Astrocyte (in vitro differentiated cells and primary cell): ENCODE measurements around the gene FMO5. TPM values are rescaled to one million over a fixed set of nuclear protein-coding genes. Genes with fewer than 3 reads are reported as not detected.
"Not testable (repeated sequence)": the region's sequence is repeated elsewhere in the genome, so short reads cannot be mapped to it uniquely, and the experiment has no call there.

Experiments
- DNase-seq: peaks from one replicate; pipeline ENCODE4 v3.0.0-alpha.2; 2010; ENCODE audit warnings: low read depth
- FAIRE-seq: peaks from 2 replicates; lab custom pipeline; 2011; peaks lifted over from hg19 to GRCh38; lab: Jason Lieb, UNC
- H2AFZ ChIP-seq: 2 replicates; pipeline ENCODE4 v1.6.0; 2012; ENCODE audit warnings: low read depth, low read length, inconsistent platforms
- H3K27ac ChIP-seq: 2 replicates; pipeline ENCODE4 v1.5.1; 2011; ENCODE audit warnings: low read depth, low read length, inconsistent platforms
- H3K27me3 ChIP-seq: 2 replicates; pipeline ENCODE4 v1.6.0; 2011; ENCODE audit warnings: low read length, inconsistent platforms; ENCODE audit not compliant: insufficient read depth
- H3K36me3 ChIP-seq: 2 replicates; pipeline ENCODE4 v1.5.1; 2011; ENCODE audit warnings: low read length, inconsistent platforms; ENCODE audit not compliant: insufficient read depth
- H3K4me1 ChIP-seq: 2 replicates; pipeline ENCODE4 v1.5.1; 2011; ENCODE audit warnings: low read length, inconsistent platforms; ENCODE audit not compliant: insufficient read depth
- H3K4me2 ChIP-seq: 2 replicates; pipeline ENCODE4 v1.6.0; 2012; ENCODE audit warnings: low read length, inconsistent platforms
- H3K4me3 ChIP-seq: 2 replicates; pipeline ENCODE4 v1.5.1; 2011; ENCODE audit warnings: low read depth, mild to moderate bottlenecking, low read length, inconsistent platforms; ENCODE audit not compliant: insufficient read depth
- H3K79me2 ChIP-seq: 2 replicates; pipeline ENCODE4 v1.6.0; 2012; ENCODE audit warnings: mild to moderate bottlenecking, low read length, inconsistent platforms; ENCODE audit not compliant: insufficient read depth
- H3K9ac ChIP-seq: 2 replicates; pipeline ENCODE4 v1.6.0; 2012; ENCODE audit warnings: mild to moderate bottlenecking, low read length, inconsistent platforms
- H3K9me3 ChIP-seq: 2 replicates; pipeline ENCODE4 v1.5.1; 2012; ENCODE audit warnings: low read depth, mild to moderate bottlenecking, low read length, inconsistent platforms; ENCODE audit not compliant: insufficient read depth
- H4K20me1 ChIP-seq: 2 replicates; pipeline ENCODE4 v1.6.0; 2012; ENCODE audit warnings: low read length, inconsistent platforms; ENCODE audit not compliant: insufficient read depth
- H3K27ac Mint-ChIP-seq: one replicate; pipeline ENCODE4 v1.8.0; 2021; ENCODE audit warnings: mild to moderate bottlenecking, mixed read lengths; ENCODE audit not compliant: unreplicated experiment
- H3K27me3 Mint-ChIP-seq: one replicate; pipeline ENCODE4 v1.8.0; 2021; ENCODE audit warnings: low read depth, mixed read lengths; ENCODE audit not compliant: unreplicated experiment
- H3K36me3 Mint-ChIP-seq: one replicate; pipeline ENCODE4 v1.8.0; 2021; ENCODE audit warnings: low read depth, mixed read lengths; ENCODE audit not compliant: unreplicated experiment
- H3K4me1 Mint-ChIP-seq: one replicate; pipeline ENCODE4 v1.8.0; 2021; ENCODE audit warnings: low read depth, mixed read lengths; ENCODE audit not compliant: unreplicated experiment
- H3K4me3 Mint-ChIP-seq: one replicate; pipeline ENCODE4 v1.8.0; 2021; ENCODE audit warnings: mild to moderate bottlenecking, moderate library complexity, mixed read lengths; ENCODE audit not compliant: unreplicated experiment
- H3K9me3 Mint-ChIP-seq: one replicate; pipeline ENCODE4 v1.8.0; 2021; ENCODE audit warnings: mild to moderate bottlenecking, mixed read lengths; ENCODE audit not compliant: unreplicated experiment
- EZH2 ChIP-seq: IDR thresholded peaks from 2 replicates; pipeline ENCODE4 v1.6.1; 2012; ENCODE audit warnings: mild to moderate bottlenecking, low read length, inconsistent platforms; ENCODE audit not compliant: insufficient read depth
- total RNA-seq: library from RNA; stranded (reverse); gene quantifications from 2 replicates; pipeline ENCODE4 v1.2.1, GENCODE V29; 2021
- TF ChIP-seq, protein P1 (sequence below): IDR thresholded peaks from 2 replicates; pipeline ENCODE4 v1.5.1; 2011; ENCODE audit warnings: low read depth, mild to moderate bottlenecking, inconsistent platforms, low read length, moderate library complexity; ENCODE audit not compliant: insufficient read depth

The FMO5 gene
- total RNA-seq, 1 donor from 2014 or later, result 1.0 TPM

DNA sequence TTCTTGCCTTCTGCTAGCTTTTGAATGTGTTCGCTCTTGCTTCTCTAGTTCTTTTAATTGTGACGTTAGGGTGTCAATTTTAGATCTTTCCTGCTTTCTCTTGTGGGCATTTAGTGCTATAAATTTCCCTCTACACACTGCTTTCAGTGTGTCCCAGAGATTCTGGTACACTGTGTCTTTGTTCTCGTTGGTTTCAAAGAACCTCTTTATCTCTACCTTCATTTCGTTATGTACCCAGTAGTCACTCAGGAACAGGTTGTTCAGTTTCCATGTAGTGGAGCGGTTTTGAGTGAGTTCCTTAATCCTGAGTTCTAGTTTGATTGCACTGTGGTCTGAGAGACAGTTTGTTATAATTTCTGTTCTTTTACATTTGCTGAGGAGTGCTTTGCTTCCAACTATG lies 5.9 kb upstream of the FMO5 start:
- H3K27me3 Mint-ChIP-seq, H4K20me1 ChIP-seq, H3K27me3 ChIP-seq, H3K4me3 ChIP-seq, H3K27ac Mint-ChIP-seq, H3K27ac ChIP-seq, H2AFZ ChIP-seq, H3K9ac ChIP-seq, H3K4me1 ChIP-seq, H3K79me2 ChIP-seq, H3K4me1 Mint-ChIP-seq, H3K9me3 ChIP-seq, H3K36me3 ChIP-seq, H3K4me3 Mint-ChIP-seq, H3K36me3 Mint-ChIP-seq, H3K4me2 ChIP-seq, FAIRE-seq, DNase-seq: not testable (repeated sequence)
- peaks cover 18% of the 10 kb centered on the region for H3K9me3 Mint-ChIP-seq

DNA sequence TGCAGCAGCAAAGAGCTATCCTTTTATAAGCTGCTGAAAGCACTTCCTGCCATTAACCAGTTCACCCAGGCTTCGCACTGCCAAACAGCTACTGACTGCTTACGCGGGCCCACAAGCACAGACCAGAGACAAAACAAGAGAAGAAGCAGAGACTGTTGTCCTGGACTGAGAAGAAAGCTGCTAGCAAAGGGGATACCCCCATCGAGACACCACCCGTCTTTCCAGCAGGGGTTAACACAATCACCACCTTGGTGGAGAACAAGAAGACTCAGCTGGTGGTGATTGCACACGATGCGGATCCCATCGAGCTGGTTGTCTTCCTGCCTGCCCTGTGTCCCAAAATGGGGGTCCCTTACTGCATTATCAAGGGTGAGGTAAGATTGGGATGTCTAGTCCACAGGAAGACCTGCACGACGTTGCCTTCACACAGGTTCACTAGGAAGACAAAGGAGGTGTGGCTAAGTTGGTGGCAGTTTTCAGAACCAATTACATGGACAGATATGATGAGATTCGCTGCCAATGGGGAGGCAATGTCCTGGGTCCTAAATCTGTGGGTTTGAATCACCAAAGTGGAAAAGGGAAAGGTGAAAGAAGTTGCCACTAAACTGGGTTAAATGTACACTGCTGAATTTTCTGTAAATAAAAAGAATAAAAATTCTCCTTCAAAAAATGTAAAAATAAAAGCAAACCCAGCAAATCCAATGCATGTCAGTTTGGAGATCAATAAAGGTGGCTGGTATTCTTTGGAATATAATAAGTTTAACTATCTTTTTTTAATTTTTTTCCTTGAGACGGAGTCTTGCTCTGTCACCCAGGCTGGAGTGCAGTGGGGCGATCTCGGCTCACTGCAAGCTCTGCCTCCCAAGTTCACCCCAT lies 1.2 kb downstream of the FMO5 start:
- TF ChIP-seq, protein P1, sequence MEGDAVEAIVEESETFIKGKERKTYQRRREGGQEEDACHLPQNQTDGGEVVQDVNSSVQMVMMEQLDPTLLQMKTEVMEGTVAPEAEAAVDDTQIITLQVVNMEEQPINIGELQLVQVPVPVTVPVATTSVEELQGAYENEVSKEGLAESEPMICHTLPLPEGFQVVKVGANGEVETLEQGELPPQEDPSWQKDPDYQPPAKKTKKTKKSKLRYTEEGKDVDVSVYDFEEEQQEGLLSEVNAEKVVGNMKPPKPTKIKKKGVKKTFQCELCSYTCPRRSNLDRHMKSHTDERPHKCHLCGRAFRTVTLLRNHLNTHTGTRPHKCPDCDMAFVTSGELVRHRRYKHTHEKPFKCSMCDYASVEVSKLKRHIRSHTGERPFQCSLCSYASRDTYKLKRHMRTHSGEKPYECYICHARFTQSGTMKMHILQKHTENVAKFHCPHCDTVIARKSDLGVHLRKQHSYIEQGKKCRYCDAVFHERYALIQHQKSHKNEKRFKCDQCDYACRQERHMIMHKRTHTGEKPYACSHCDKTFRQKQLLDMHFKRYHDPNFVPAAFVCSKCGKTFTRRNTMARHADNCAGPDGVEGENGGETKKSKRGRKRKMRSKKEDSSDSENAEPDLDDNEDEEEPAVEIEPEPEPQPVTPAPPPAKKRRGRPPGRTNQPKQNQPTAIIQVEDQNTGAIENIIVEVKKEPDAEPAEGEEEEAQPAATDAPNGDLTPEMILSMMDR, result no peak
- TF ChIP-seq EZH2, result no peak
- Mint-ChIP-seq H3K36me3 (no peaks in the 10 kb centered on the region), H3K27me3 (peaks cover 3% of the 10 kb centered on the region), H3K27ac (no peak overlapping the region), H3K4me1 (peaks cover 2% of the 10 kb centered on the region), H3K4me3 (no peak overlapping the region), H3K9me3 (no peaks in the 10 kb centered on the region)
- H3K9ac ChIP-seq, result no peak overlapping the region
- no peak overlapping the region for H3K27ac ChIP-seq
- no peak for DNase-seq
- no peaks in the 10 kb centered on the region for H3K9me3 ChIP-seq
- no peaks in the 10 kb centered on the region for H3K27me3 ChIP-seq
- H3K79me2 ChIP-seq, result no peaks in the 10 kb centered on the region
- no peaks in the 10 kb centered on the region for H3K4me1 ChIP-seq
- FAIRE-seq, result no peak
- H2AFZ ChIP-seq, result no peak overlapping the region
- H4K20me1 ChIP-seq, result no peaks in the 10 kb centered on the region
- no peaks in the 10 kb centered on the region for H3K36me3 ChIP-seq
- H3K4me3 ChIP-seq, result no peak overlapping the region
- no peak overlapping the region for H3K4me2 ChIP-seq

DNA sequence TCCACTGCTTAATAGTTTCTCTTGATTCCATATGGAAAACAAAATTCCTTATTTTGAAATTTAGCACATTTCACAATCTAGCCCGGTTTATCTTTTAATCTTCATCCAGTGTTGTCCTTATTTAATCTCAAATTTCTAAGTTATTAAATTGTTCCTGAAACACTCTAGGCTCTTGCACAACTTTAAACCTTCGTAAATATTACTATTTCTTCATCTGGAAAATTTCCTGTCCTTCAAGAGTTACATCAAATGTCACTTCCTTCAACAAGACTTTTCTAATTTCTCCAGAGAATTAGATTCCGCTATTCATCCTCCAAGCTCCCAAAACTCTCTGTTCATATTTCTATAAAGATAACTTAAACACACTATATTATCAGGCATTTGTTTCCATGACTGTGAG lies 6.5 kb downstream of the FMO5 start:
- no peaks in the 10 kb centered on the region for H3K9me3 ChIP-seq
- H3K27me3 ChIP-seq, result no peaks in the 10 kb centered on the region
- no peaks in the 10 kb centered on the region for H3K36me3 ChIP-seq
- FAIRE-seq, result no peak
- H3K4me1 Mint-ChIP-seq, result peaks cover 9% of the 10 kb centered on the region
- no peak overlapping the region for H3K4me3 Mint-ChIP-seq
- no peaks in the 10 kb centered on the region for H4K20me1 ChIP-seq
- H3K79me2 ChIP-seq, result no peaks in the 10 kb centered on the region
- peaks cover under 1% of the 10 kb centered on the region for H3K27me3 Mint-ChIP-seq
- no peak for TF ChIP-seq EZH2
- TF ChIP-seq, protein P1, result no peak
- H3K4me3 ChIP-seq, result no peak overlapping the region
- no peak overlapping the region for H3K27ac Mint-ChIP-seq
- no peak overlapping the region for H2AFZ ChIP-seq
- H3K9me3 Mint-ChIP-seq, result no peaks in the 10 kb centered on the region
- no peak overlapping the region for H3K27ac ChIP-seq
- no peak overlapping the region for H3K4me2 ChIP-seq
- H3K9ac ChIP-seq, result no peak overlapping the region
- no peak for DNase-seq
- no peaks in the 10 kb centered on the region for H3K36me3 Mint-ChIP-seq
- H3K4me1 ChIP-seq, result no peaks in the 10 kb centered on the region
